Neural progenitor cell (in vitro differentiated cells): Measurements from ENCODE around the gene RAB1B. TPM values are rescaled to one million over a fixed set of nuclear protein-coding genes. Genes with fewer than 3 reads are reported as not detected.
A peak's percentile ranks its signal among the peaks of the same experiment; 100 is the strongest.

ENCODE experiments used
- DNase-seq: peaks from one replicate; pipeline ENCODE4 v3.0.0-alpha.2; 2016; ENCODE audit warnings: low spot score
- H2AFZ ChIP-seq: fragments of 200-600 bp; sonication (generic); replicated peaks from 2 replicates; pipeline ENCODE4 v1.6.1; 2016; ENCODE audit warnings: antibody characterized with exemption
- H3F3A ChIP-seq: fragments of 200-600 bp; sonication (generic); 2 replicates; pipeline ENCODE4 v1.6.1; 2016; ENCODE audit warnings: antibody characterized with exemption, low read depth
- H3K27ac ChIP-seq: fragments of 200-600 bp; sonication (generic); 2 replicates; pipeline ENCODE4 v1.5.1; 2016; ENCODE audit warnings: mild to moderate bottlenecking
- H3K27me3 ChIP-seq: fragments of 200-600 bp; sonication (generic); 2 replicates; pipeline ENCODE4 v1.6.1; 2016; ENCODE audit warnings: mild to moderate bottlenecking, moderate library complexity
- H3K36me3 ChIP-seq: fragments of 200-600 bp; sonication (generic); 2 replicates; pipeline ENCODE4 v1.5.1; 2016
- H3K4me1 ChIP-seq: fragments of 200-600 bp; sonication (generic); 2 replicates; pipeline ENCODE4 v1.6.1; 2016; ENCODE audit warnings: mixed run types
- H3K4me2 ChIP-seq: fragments of 200-600 bp; sonication (generic); 2 replicates; pipeline ENCODE4 v1.6.1; 2016
- H3K4me3 ChIP-seq: fragments of 200-600 bp; sonication (generic); 2 replicates; pipeline ENCODE4 v1.5.1; 2016
- H3K79me2 ChIP-seq: fragments of 200-600 bp; sonication (generic); 2 replicates; pipeline ENCODE4 v1.6.1; 2016; ENCODE audit warnings: low read depth
- H3K9ac ChIP-seq: fragments of 200-600 bp; sonication (generic); 2 replicates; pipeline ENCODE4 v1.6.1; 2016
- H3K9me3 ChIP-seq: fragments of 200-600 bp; sonication (generic); 2 replicates; pipeline ENCODE4 v1.5.1; 2016; ENCODE audit warnings: low read depth
- H4K20me1 ChIP-seq: fragments of 200-600 bp; sonication (generic); 2 replicates; pipeline ENCODE4 v1.6.1; 2016; ENCODE audit warnings: low read depth
- H3K27ac Mint-ChIP-seq: 3 replicates; pipeline ENCODE4 v1.8.0; 2021; ENCODE audit warnings: mixed read lengths
- H3K27me3 Mint-ChIP-seq: 2 replicates; pipeline ENCODE4 v1.8.0; 2022; ENCODE audit warnings: low read depth, mild to moderate bottlenecking, inconsistent platforms, moderate library complexity, mixed read lengths; ENCODE audit not compliant: insufficient read depth
- H3K36me3 Mint-ChIP-seq: 3 replicates; pipeline ENCODE4 v1.8.0; 2021; ENCODE audit warnings: mixed read lengths
- H3K4me1 Mint-ChIP-seq: 3 replicates; pipeline ENCODE4 v1.8.0; 2021; ENCODE audit warnings: mixed read lengths
- H3K4me3 Mint-ChIP-seq: 3 replicates; pipeline ENCODE4 v1.8.0; 2021; ENCODE audit warnings: mild to moderate bottlenecking, moderate library complexity, mixed read lengths
- H3K9me3 Mint-ChIP-seq: 3 replicates; pipeline ENCODE4 v1.8.0; 2020; ENCODE audit warnings: mixed read lengths
- EZH2 ChIP-seq: fragments of 200-600 bp; sonication (generic); IDR thresholded peaks from 2 replicates; pipeline ENCODE4 v1.6.1; 2017; ENCODE audit warnings: antibody characterized with exemption, mild to moderate bottlenecking, moderate library complexity
- EZH2phosphoT487 ChIP-seq: fragments of 200-600 bp; sonication (generic); IDR thresholded peaks from 2 replicates; pipeline ENCODE4 v1.6.1; 2017; ENCODE audit warnings: antibody characterized with exemption
- total RNA-seq: library from RNA; depleted of rRNA; stranded (reverse); fragments of >200 nt; gene quantifications from 2 replicates; pipeline ENCODE4 v1.2.3, GENCODE V29; 2015; ENCODE audit warnings: low replicate concordance
- TF ChIP-seq, protein P1 (sequence below): fragments of 200-600 bp; sonication (generic); IDR thresholded peaks from 2 replicates; pipeline ENCODE4 v1.5.1; 2017; ENCODE audit warnings: antibody characterized with exemption, mild to moderate bottlenecking

Gene RAB1B
- total RNA-seq, 1 donor from 2014 or later, result 54.0 TPM

DNA sequence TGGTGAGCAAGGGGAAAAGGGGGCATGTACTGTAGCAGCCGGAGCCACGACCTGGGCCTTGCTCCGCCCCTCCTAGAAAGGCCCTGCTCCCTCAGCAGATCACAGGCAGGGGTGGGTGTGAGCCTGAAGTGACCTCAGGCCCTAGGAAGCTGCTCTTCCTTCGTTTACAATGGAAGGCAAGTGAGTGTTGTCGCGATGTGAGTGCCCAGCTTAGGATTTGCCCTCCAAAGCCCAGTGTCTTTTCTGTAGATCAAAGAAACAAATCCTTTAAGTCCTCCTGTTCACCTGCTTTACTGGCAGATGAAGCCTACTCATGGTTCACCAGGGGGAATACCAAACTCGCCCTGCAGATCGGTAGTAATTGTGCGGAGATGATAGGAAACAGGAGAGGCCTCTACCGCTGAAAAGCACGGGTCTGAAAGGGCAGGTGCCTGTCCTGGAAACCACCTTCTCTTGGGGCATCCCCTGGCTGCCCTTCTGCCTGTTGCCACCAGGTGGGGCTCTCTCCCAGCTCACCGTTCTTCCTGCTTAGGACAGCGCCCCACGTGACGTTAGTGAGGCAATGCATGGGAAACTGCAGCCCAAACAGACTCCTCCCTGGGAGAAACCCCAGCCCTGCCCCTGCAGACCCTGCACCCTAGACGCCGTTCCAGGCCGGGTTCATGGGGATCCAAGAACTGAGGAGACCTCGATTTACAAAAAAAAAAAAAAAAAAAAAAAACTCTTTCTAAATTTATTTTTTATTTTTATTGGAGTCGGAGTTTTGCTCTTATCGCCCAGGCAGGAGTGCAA, 45.9 kb upstream of the RAB1B start:
- H3K4me3 Mint-ChIP-seq, result no peak overlapping the region
- Histone ChIP-seq H3F3A (peaks cover 8% of the 10 kb centered on the region), H3K79me2 (no peaks in the 10 kb centered on the region), H3K4me2 (no peak overlapping the region), H3K27me3 (no peaks in the 10 kb centered on the region), H2AFZ (no peak overlapping the region), H4K20me1 (no peaks in the 10 kb centered on the region), H3K27ac (no peak overlapping the region), H3K4me3 (no peak overlapping the region), H3K4me1 (no peaks in the 10 kb centered on the region), H3K9ac (no peak overlapping the region), H3K9me3 (no peaks in the 10 kb centered on the region), H3K36me3 (no peaks in the 10 kb centered on the region)
- no peak overlapping the region for H3K27ac Mint-ChIP-seq
- no peaks in the 10 kb centered on the region for H3K9me3 Mint-ChIP-seq
- no peaks in the 10 kb centered on the region for H3K27me3 Mint-ChIP-seq
- peaks cover 6% of the 10 kb centered on the region for H3K36me3 Mint-ChIP-seq
- peaks cover 22% of the 10 kb centered on the region for H3K4me1 Mint-ChIP-seq
- TF ChIP-seq EZH2phosphoT487, result no peak
- TF ChIP-seq, protein P1, sequence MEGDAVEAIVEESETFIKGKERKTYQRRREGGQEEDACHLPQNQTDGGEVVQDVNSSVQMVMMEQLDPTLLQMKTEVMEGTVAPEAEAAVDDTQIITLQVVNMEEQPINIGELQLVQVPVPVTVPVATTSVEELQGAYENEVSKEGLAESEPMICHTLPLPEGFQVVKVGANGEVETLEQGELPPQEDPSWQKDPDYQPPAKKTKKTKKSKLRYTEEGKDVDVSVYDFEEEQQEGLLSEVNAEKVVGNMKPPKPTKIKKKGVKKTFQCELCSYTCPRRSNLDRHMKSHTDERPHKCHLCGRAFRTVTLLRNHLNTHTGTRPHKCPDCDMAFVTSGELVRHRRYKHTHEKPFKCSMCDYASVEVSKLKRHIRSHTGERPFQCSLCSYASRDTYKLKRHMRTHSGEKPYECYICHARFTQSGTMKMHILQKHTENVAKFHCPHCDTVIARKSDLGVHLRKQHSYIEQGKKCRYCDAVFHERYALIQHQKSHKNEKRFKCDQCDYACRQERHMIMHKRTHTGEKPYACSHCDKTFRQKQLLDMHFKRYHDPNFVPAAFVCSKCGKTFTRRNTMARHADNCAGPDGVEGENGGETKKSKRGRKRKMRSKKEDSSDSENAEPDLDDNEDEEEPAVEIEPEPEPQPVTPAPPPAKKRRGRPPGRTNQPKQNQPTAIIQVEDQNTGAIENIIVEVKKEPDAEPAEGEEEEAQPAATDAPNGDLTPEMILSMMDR, result peak; percentile 100
- DNase-seq, result peak; percentile 97

DNA sequence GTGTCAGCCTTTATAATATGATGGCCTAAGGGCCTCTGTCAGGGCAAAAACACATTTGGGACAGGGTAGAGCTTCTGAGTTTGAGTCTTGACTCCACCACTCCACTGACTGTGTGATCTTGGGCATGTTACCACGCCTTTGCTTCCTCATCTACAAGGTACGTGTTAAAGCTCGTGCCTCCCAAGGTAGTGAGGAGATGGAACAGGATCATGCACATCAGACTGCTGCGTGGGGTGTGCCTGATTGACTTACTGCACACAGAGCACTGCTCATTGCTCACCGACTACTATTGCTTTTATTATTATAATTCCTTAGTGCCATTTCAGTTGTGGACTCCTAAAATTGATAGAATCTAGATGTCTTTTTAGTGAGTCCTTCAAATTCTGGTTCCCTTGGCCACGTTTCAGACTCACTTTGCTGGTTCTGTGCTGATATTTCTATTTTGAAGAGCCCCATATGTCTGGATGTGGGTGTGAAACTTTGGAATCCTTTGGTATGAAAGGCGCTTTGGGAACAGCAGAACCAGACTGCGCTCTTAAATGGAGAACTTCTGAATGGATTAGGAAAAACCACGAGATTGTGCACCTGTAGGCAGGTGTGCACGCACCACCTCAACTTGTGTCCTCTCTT, 44.1 kb upstream of the RAB1B start:
- Mint-ChIP-seq H3K9me3 (no peaks in the 10 kb centered on the region), H3K4me1 (peaks cover 20% of the 10 kb centered on the region), H3K27me3 (no peaks in the 10 kb centered on the region), H3K36me3 (no peaks in the 10 kb centered on the region), H3K27ac (no peak overlapping the region), H3K4me3 (no peak overlapping the region)
- no peak overlapping the region for H3K9ac ChIP-seq
- H3K4me1 ChIP-seq, result no peaks in the 10 kb centered on the region
- no peak overlapping the region for H3K4me3 ChIP-seq
- TF ChIP-seq EZH2, result no peak
- no peak for TF ChIP-seq EZH2phosphoT487
- TF ChIP-seq, protein P1, result no peak
- H4K20me1 ChIP-seq, result no peaks in the 10 kb centered on the region
- no peak for DNase-seq
- no peak overlapping the region for H3K27ac ChIP-seq
- no peak overlapping the region for H2AFZ ChIP-seq
- H3K9me3 ChIP-seq, result no peaks in the 10 kb centered on the region
- peaks cover 8% of the 10 kb centered on the region for H3F3A ChIP-seq
- no peaks in the 10 kb centered on the region for H3K36me3 ChIP-seq
- no peak overlapping the region for H3K4me2 ChIP-seq
- H3K79me2 ChIP-seq, result no peaks in the 10 kb centered on the region
- H3K27me3 ChIP-seq, result no peaks in the 10 kb centered on the region

DNA sequence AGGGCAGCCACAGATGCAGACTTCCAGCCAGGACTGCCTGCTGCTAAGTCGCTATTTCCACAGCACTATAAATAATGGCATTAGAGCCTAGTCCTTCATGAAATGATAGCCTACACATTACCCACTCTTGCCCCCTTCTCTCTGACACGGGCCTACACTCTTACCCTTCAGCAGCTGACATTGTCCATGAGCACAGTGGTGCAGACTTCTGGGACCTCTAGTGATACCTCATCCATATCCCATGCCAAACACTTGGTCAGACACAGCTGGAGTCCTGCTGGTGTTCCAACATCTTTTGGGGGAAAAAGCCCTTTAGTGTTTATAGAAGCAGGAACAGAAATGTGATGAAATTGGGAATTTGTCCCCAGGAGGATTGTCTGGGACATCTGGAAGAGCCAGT, 43.4 kb upstream of the RAB1B start:
- Histone ChIP-seq H3K9ac (no peak overlapping the region), H3K79me2 (no peaks in the 10 kb centered on the region), H3K36me3 (no peaks in the 10 kb centered on the region), H3K4me1 (no peaks in the 10 kb centered on the region), H3K27ac (no peak overlapping the region), H3K27me3 (no peaks in the 10 kb centered on the region), H3K4me3 (no peak overlapping the region), H3K4me2 (no peak overlapping the region), H2AFZ (no peak overlapping the region), H3F3A (peaks cover 8% of the 10 kb centered on the region), H4K20me1 (no peaks in the 10 kb centered on the region), H3K9me3 (no peaks in the 10 kb centered on the region)
- H3K4me1 Mint-ChIP-seq, result peaks cover 22% of the 10 kb centered on the region
- no peak overlapping the region for H3K27ac Mint-ChIP-seq
- no peaks in the 10 kb centered on the region for H3K27me3 Mint-ChIP-seq
- H3K4me3 Mint-ChIP-seq, result no peak overlapping the region
- no peaks in the 10 kb centered on the region for H3K36me3 Mint-ChIP-seq
- DNase-seq, result no peak
- no peaks in the 10 kb centered on the region for H3K9me3 Mint-ChIP-seq
- TF ChIP-seq, protein P1, result no peak
- no peak for TF ChIP-seq EZH2
- no peak for TF ChIP-seq EZH2phosphoT487
